Measurements from ENCODE around the gene RTKN. TPM values are rescaled to one million over a fixed set of nuclear protein-coding genes. Genes with fewer than 3 reads are reported as not detected.
A peak's percentile ranks its signal among the peaks of the same experiment; 100 is the strongest.

RTKN gene
- total and polyA plus RNA-seq, 9 of the 15 experiments (the other 6 are each of a cell fraction or from before 2014, with no cell fraction given) = 0.14 to 6.9 (median 3.6) TPM

GRCh38 chr2:74436111-74436805 is 5.5 kb downstream of the RTKN start:
- CTCF ChIA-PET (ENCODE audit: low intra/inter-chr PET ratio) = no interaction called here
- intact Hi-C loops (cut with micrococcal nuclease) = no loop called here
- no peak for FAIRE-seq
- TF ChIP-seq HINFP (tag; conservative IDR thresholded peaks at IDR 0.05; ENCODE audit: low read depth) (no peak), MTA2 (IDR thresholded peaks at IDR 0.05; ENCODE audit: low read depth) (no peak), FOXA1 (IDR thresholded peaks at IDR 0.05; ENCODE audit: borderline replicate concordance) (no peak), ZNF324 (CRISPR knock-in tag; IDR thresholded peaks at IDR 0.05) (no peak), RBFOX2 (IDR thresholded peaks at IDR 0.05; ENCODE audit: low read depth, low read length) (0 out of 2 replicates have a peak, but pooled peaks have one; percentile 19), ZC3H8 (IDR thresholded peaks at IDR 0.05) (no peak), ARID4B (CRISPR knock-in tag; IDR thresholded peaks at IDR 0.05) (no peak), U2AF2 (optimal IDR thresholded peaks at IDR 0.05; ENCODE audit: low read depth, low read length) (no peak), ZBTB33 (CRISPR knock-in tag; IDR thresholded peaks at IDR 0.05) (peak; percentile 73; the same call in 1 of the 2 replicates), ZNF507 (tag; conservative IDR thresholded peaks at IDR 0.05) (no peak), ZNF785 (CRISPR knock-in tag; IDR thresholded peaks at IDR 0.05) (no peak), CHD1 (IDR thresholded peaks at IDR 0.05; ENCODE audit: low read length) (no peak), POLR2G (IDR thresholded peaks at IDR 0.05; ENCODE audit: low read depth, low read length) (0 out of 2 replicates have a peak, but pooled peaks have one; percentile 14), ETV6 (IDR thresholded peaks at IDR 0.05; ENCODE audit: borderline replicate concordance in 1 of 2, low read depth in 2 of 2, low read length in 1 of 2) (no peak), ETV6 (CRISPR knock-in tag; IDR thresholded peaks at IDR 0.05; ENCODE audit: borderline replicate concordance) (no peak)

More at GRCh38 chr2:74436111-74436805, 5.5 kb downstream of the RTKN start:
- no peak for ATAC-seq
- Histone ChIP-seq H3K4me3 (no peak overlapping the region), H3K4me1 (replicated peaks in 1 of 2; ENCODE audit: control insufficient read depth in 2 of 2, insufficient read depth in 2 of 2, low read length in 2 of 2) (peaks cover 16 to 34% of the 10 kb centered on the region in 2 experiments; a peak in 4 of 5 replicates), H2AFZ (ENCODE audit: low read depth, low read length) (no peak overlapping the region), H3K27me3 (ENCODE audit: control insufficient read depth in 2 of 2, insufficient read depth in 2 of 2, low read length in 2 of 2) (no peaks in the 10 kb centered on the region), H3K79me2 (ENCODE audit: control insufficient read depth, insufficient read depth, low read length) (no peaks in the 10 kb centered on the region), H3K9me3 (replicated peaks; ENCODE audit: control insufficient read depth, insufficient read depth, low read depth, low read length) (no peaks in the 10 kb centered on the region), H3K9me1 (ENCODE audit: control insufficient read depth, insufficient read depth, low read length) (no peaks in the 10 kb centered on the region), H3K9ac (ENCODE audit: insufficient read depth in 1 of 2, low read depth in 2 of 2, low read length in 2 of 2) (peak overlapping the region in 1 of 2 experiments; percentile 54; a peak in 2 of 4 replicates), H3K27ac (ENCODE audit: extremely low read depth, low read depth, low read length) (no peak overlapping the region), H4K20me1 (replicated peaks; ENCODE audit: control insufficient read depth, insufficient read depth, low read length) (no peaks in the 10 kb centered on the region), H3K36me3 (ENCODE audit: control insufficient read depth, insufficient read depth, low read length) (no peaks in the 10 kb centered on the region), H3K4me2 (ENCODE audit: insufficient read depth, low read length) (no peak overlapping the region)
- in situ Hi-C loops (cut with MboI) = no loop called here
- POLR2A ChIA-PET = interaction anchor here (1.0 kb wide), 1 partner anchor 18 kb away, joined by 5 read pairs; the partner anchor contains the start of gene INO80B
- no TSS peak for BruUV-seq (replicated peaks)
- WGBS (ENCODE audit: insufficient coverage, low coverage, missing lambda C conversion rate) = 69% methylated on average over 25 of the region's 43 CpGs
- no peak for DNase-seq (ENCODE audit: extremely low read depth in 1 of 4, low spot score in 3 of 4)

Measured in K562 (cell line).